Panc1 (cell line): ENCODE data around the gene HPGDS.

Experiments used
- POLR2AphosphoS5 ChIP-seq: IDR thresholded peaks from 2 replicates; pipeline ENCODE4 v1.6.1; 2012; ENCODE audit warnings: mild to moderate bottlenecking, low read depth, low read length, moderate library complexity
- REST ChIP-seq, 2 experiments: IDR thresholded peaks; 2 replicates each; pipeline ENCODE4 v1.6.1; 2011 to 2012; ENCODE audit warnings: low read depth in 2 of 2, control low read depth in 1 of 2, low read length in 1 of 2, mild to moderate bottlenecking in 1 of 2, moderate library complexity in 1 of 2; ENCODE audit not compliant: insufficient read depth in 1 of 2
- TF ChIP-seq, protein P1 (sequence below): fragments of 450-650 bp; IDR thresholded peaks from 2 replicates; pipeline ENCODE4 v1.5.1; 2017; ENCODE audit warnings: mild to moderate bottlenecking

GRCh38 chr4:94372228-94372978 lies 29.8 kb upstream of the HPGDS start:
- TF ChIP-seq, protein P1, sequence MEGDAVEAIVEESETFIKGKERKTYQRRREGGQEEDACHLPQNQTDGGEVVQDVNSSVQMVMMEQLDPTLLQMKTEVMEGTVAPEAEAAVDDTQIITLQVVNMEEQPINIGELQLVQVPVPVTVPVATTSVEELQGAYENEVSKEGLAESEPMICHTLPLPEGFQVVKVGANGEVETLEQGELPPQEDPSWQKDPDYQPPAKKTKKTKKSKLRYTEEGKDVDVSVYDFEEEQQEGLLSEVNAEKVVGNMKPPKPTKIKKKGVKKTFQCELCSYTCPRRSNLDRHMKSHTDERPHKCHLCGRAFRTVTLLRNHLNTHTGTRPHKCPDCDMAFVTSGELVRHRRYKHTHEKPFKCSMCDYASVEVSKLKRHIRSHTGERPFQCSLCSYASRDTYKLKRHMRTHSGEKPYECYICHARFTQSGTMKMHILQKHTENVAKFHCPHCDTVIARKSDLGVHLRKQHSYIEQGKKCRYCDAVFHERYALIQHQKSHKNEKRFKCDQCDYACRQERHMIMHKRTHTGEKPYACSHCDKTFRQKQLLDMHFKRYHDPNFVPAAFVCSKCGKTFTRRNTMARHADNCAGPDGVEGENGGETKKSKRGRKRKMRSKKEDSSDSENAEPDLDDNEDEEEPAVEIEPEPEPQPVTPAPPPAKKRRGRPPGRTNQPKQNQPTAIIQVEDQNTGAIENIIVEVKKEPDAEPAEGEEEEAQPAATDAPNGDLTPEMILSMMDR = no peak
- TF ChIP-seq REST (IDR thresholded peaks at IDR 0.05; ENCODE audit: insufficient read depth in 1 of 2, low read depth in 2 of 2, low read length in 1 of 2) (no peak), POLR2AphosphoS5 (no peak)
